HCT116 (cell line): ENCODE data around the gene PDF. TPM values are rescaled to one million over a fixed set of nuclear protein-coding genes. Genes with fewer than 3 reads are reported as not detected.

Experiments used
- ATAC-seq: fragments of 200-7000 bp; cut with Tn5 transposase; 2 replicates; pipeline ENCODE4 v1.9.1; 2020; ENCODE audit warnings: mild to moderate bottlenecking, moderate library complexity
- BruUV-seq: library from RNA; stranded (reverse); fragments of 400-500 nt; replicated peaks from 2 replicates; lab custom pipeline; 2021; lab: Mats Ljungman, UMichigan
- CTCF ChIA-PET: fragments of 300-600 bp; sonication (Branson Sonifier 250); formaldehyde crosslinking; loops from one replicate; lab custom pipeline; 2021; ENCODE audit warnings: antibody characterized with exemption; lab: Charles Lee
- POLR2A ChIA-PET: fragments of 300-600, 350-600 bp; sonication (Branson Sonifier 250); formaldehyde crosslinking; loops from one replicate; lab custom pipeline; 2021; ENCODE audit warnings: antibody characterized with exemption; lab: Charles Lee
- RAD21 ChIA-PET, 2 experiments: fragments of 300-600 bp; sonication (Branson Sonifier 250); formaldehyde crosslinking; loops; one replicate each; lab custom pipeline; 2023; ENCODE audit warnings: low total read pairs in 2 of 2; ENCODE audit not compliant: uncharacterized antibody in 2 of 2, unreplicated experiment in 2 of 2, low non-redundant PET in 1 of 2; lab: Charles Lee
- DNase-seq: peaks from one replicate; pipeline ENCODE4 v3.0.0-alpha.2; 2010; ENCODE audit warnings: low read depth, low spot score
- H2AFZ ChIP-seq: fragments of 200-600 bp; shearing (Covaris generic), sonication (generic); 2 replicates; pipeline ENCODE4 v1.6.1; 2017; ENCODE audit warnings: low read depth, mixed run types, mixed read lengths, antibody characterized with exemption, low read length; ENCODE audit not compliant: poor library complexity, severe bottlenecking
- H3K27ac ChIP-seq: 2 replicates; pipeline ENCODE4 v1.5.1; 2012; ENCODE audit warnings: low read depth, low read length
- H3K27me3 ChIP-seq: fragments of 200-600 bp; sonication (generic); 2 replicates; pipeline ENCODE4 v1.6.1; 2016; ENCODE audit warnings: mixed run types, low read length, mixed read lengths; ENCODE audit not compliant: insufficient read depth
- H3K36me3 ChIP-seq, 2 experiments: fragments of 200-500 bp in 1 of 2; fragments of 200-600 bp in 1 of 2; sonication (Bioruptor generic) in 1 of 2; sonication (generic) in 1 of 2; 2 replicates each; pipeline versions ENCODE4 v1.5.1 to v1.6.1; 2014 to 2016; ENCODE audit warnings: low read length in 2 of 2, inconsistent platforms in 1 of 2, mixed read lengths in 1 of 2, mixed run types in 1 of 2; ENCODE audit not compliant: insufficient read depth in 2 of 2, control insufficient read depth in 1 of 2
- H3K4me1 ChIP-seq, 2 experiments: fragments of 200-600 bp in 1 of 2; sonication (generic) in 1 of 2; 2 replicates each; pipeline versions ENCODE4 v1.5.1 to v1.6.1; 2012 to 2017; ENCODE audit warnings: low read length in 2 of 2, inconsistent platforms in 1 of 2, mild to moderate bottlenecking in 1 of 2, mixed read lengths in 1 of 2, mixed run types in 1 of 2, moderate library complexity in 1 of 2; ENCODE audit not compliant: insufficient read depth in 2 of 2, control insufficient read depth in 1 of 2
- H3K4me2 ChIP-seq: fragments of 200-600 bp; sonication (generic); 2 replicates; pipeline ENCODE4 v1.6.1; 2017; ENCODE audit warnings: mixed run types, low read length, mixed read lengths
- H3K4me3 ChIP-seq, 2 experiments: fragments of 200-600 bp in 1 of 2; sonication (generic) in 1 of 2; replicated peaks in 1 of 2; 2 replicates each; pipeline ENCODE4 v1.5.1; 2011 to 2016; ENCODE audit warnings: low read length in 2 of 2, control low read depth in 1 of 2, low read depth in 1 of 2, mild to moderate bottlenecking in 1 of 2, mixed read lengths in 1 of 2, mixed run types in 1 of 2
- H3K79me2 ChIP-seq: fragments of 200-600 bp; sonication (generic); 2 replicates; pipeline ENCODE4 v1.6.1; 2017; ENCODE audit warnings: mild to moderate bottlenecking, mixed run types, low read length, moderate library complexity, mixed read lengths; ENCODE audit not compliant: insufficient read depth
- H3K9ac ChIP-seq: fragments of 200-600 bp; sonication (generic); 2 replicates; pipeline ENCODE4 v1.6.1; 2016; ENCODE audit warnings: low read length, mixed read lengths
- H3K9me2 ChIP-seq: fragments of 200-600 bp; sonication (generic), shearing (Covaris generic); 2 replicates; pipeline ENCODE4 v1.6.1; 2017; ENCODE audit warnings: mixed run types, mild to moderate bottlenecking, moderate library complexity; ENCODE audit not compliant: insufficient read depth
- H3K9me3 ChIP-seq, 2 experiments: fragments of 200-500 bp in 1 of 2; fragments of 200-600 bp in 1 of 2; sonication (Bioruptor generic) in 1 of 2; sonication (generic) in 1 of 2; 2 replicates each; pipeline ENCODE4 v1.6.1; 2014 to 2017; ENCODE audit warnings: low read length in 2 of 2, mixed read lengths in 2 of 2, inconsistent platforms in 1 of 2, low read depth in 1 of 2, mild to moderate bottlenecking in 1 of 2, mixed run types in 1 of 2, moderate library complexity in 1 of 2; ENCODE audit not compliant: control insufficient read depth in 1 of 2, insufficient read depth in 1 of 2
- H4K20me1 ChIP-seq: fragments of 200-600 bp; sonication (generic), shearing (Covaris generic); 2 replicates; pipeline ENCODE4 v1.6.1; 2017; ENCODE audit warnings: mixed run types, mild to moderate bottlenecking, moderate library complexity; ENCODE audit not compliant: insufficient read depth
- ATF3 ChIP-seq: IDR thresholded peaks from 2 replicates; pipeline ENCODE4 v1.6.1; 2012
- CBX3 ChIP-seq: IDR thresholded peaks from 2 replicates; pipeline ENCODE4 v1.6.1; 2012; ENCODE audit warnings: low read depth
- CEBPB ChIP-seq: IDR thresholded peaks from 2 replicates; pipeline ENCODE4 v1.6.1; 2012; ENCODE audit warnings: low read depth
- EZH2 ChIP-seq: fragments of 200-600 bp; sonication (generic); IDR thresholded peaks from 2 replicates; pipeline ENCODE4 v1.6.1; 2017; ENCODE audit warnings: antibody characterized with exemption, mixed run types
- EZH2phosphoT487 ChIP-seq: fragments of 200-600 bp; IDR thresholded peaks from 2 replicates; pipeline ENCODE4 v1.6.1; 2018; ENCODE audit warnings: antibody characterized with exemption, borderline replicate concordance
- FOSL1 ChIP-seq: IDR thresholded peaks from 2 replicates; pipeline ENCODE4 v1.6.1; 2012; ENCODE audit warnings: low read depth
- MAX ChIP-seq: IDR thresholded peaks from 2 replicates; pipeline ENCODE4 v1.6.1; 2012
- POLR2A ChIP-seq: IDR thresholded peaks from 2 replicates; pipeline ENCODE4 v1.7.0; 2011; ENCODE audit warnings: borderline replicate concordance; ENCODE audit not compliant: insufficient read depth, insufficient read length; ENCODE audit errors: extremely low read depth
- POLR2AphosphoS5 ChIP-seq: IDR thresholded peaks from 2 replicates; pipeline ENCODE4 v1.6.1; 2011; ENCODE audit warnings: mild to moderate bottlenecking, low read depth, low read length, moderate library complexity
- RAD21 ChIP-seq: IDR thresholded peaks from 2 replicates; pipeline ENCODE4 v1.6.1; 2012; ENCODE audit warnings: low read depth, mild to moderate bottlenecking
- SIN3A ChIP-seq: IDR thresholded peaks from 2 replicates; pipeline ENCODE4 v1.6.1; 2012; ENCODE audit warnings: low read depth
- SP1 ChIP-seq: IDR thresholded peaks from 2 replicates; pipeline ENCODE4 v1.6.1; 2012; ENCODE audit warnings: low read depth
- SRF ChIP-seq: IDR thresholded peaks from 2 replicates; pipeline ENCODE4 v1.6.1; 2012; ENCODE audit warnings: low read depth
- TCF7L2 ChIP-seq: IDR thresholded peaks from 2 replicates; pipeline ENCODE4 v1.7.0; 2011; ENCODE audit warnings: borderline replicate concordance, inconsistent platforms; ENCODE audit not compliant: insufficient read depth, insufficient read length; ENCODE audit errors: extremely low read depth
- ZBTB33 ChIP-seq: IDR thresholded peaks from 2 replicates; pipeline ENCODE4 v1.6.1; 2011; ENCODE audit warnings: mild to moderate bottlenecking, low read length, moderate library complexity; ENCODE audit not compliant: insufficient replicate concordance; ENCODE audit errors: extremely low read depth
- intact Hi-C: fragments of 100-400 bp; cut with micrococcal nuclease; formaldehyde crosslinking; loops from 2 replicates; pipeline ENCODE4 v1.10.0; 2022
- total RNA-seq: library from RNA; stranded (reverse); gene quantifications from one replicate; pipeline ENCODE4 v1.2.1, GENCODE V29; 2021; ENCODE audit not compliant: unreplicated experiment

The PDF gene
- total RNA-seq, 1 experiment from 2014 or later = 33.9 TPM

GRCh38 chr16:69322343-69322742, 8.0 kb downstream of the PDF start:
- Histone ChIP-seq H3K9ac (no peak overlapping the region), H2AFZ (no peak overlapping the region), H3K4me3 (no peak overlapping the region), H3K79me2 (peaks cover 78% of the 10 kb centered on the region), H3K4me2 (no peak overlapping the region), H3K27me3 (no peaks in the 10 kb centered on the region), H3K27ac (no peak overlapping the region), H3K9me2 (no peaks in the 10 kb centered on the region), H3K9me3 (no peaks in the 10 kb centered on the region), H3K36me3 (peaks cover 54 to 69% of the 10 kb centered on the region in 2 experiments), H4K20me1 (peaks cover 12% of the 10 kb centered on the region; the same call in 1 of the 2 replicates), H3K4me1 (0 out of 4 replicates have a peak, but pooled peaks cover 0 to under 1% of the 10 kb centered on the region in 2 experiments)
- CTCF ChIA-PET = no interaction called here
- ATAC-seq = no peak
- no peak for DNase-seq
- no TSS peak for BruUV-seq
- intact Hi-C loops = no loop called here
- no peak for TF ChIP-seq ZBTB33
- no peak for TF ChIP-seq POLR2A
- TF ChIP-seq EZH2phosphoT487 = no peak
- TF ChIP-seq SP1 = no peak
- TF ChIP-seq POLR2AphosphoS5 = no peak
- TF ChIP-seq SRF = no peak
- TF ChIP-seq RAD21 = no peak
- no peak for TF ChIP-seq FOSL1
- TF ChIP-seq CEBPB = no peak
- TF ChIP-seq MAX = no peak
- RAD21 ChIA-PET = no interaction called here
- POLR2A ChIA-PET = no interaction called here

GRCh38 chr16:69321080-69321479, 9.3 kb downstream of the PDF start:
- Histone ChIP-seq H3K9me2 (no peaks in the 10 kb centered on the region), H4K20me1 (peaks cover 2% of the 10 kb centered on the region; the same call in 1 of the 2 replicates), H3K79me2 (peaks cover 71% of the 10 kb centered on the region), H3K4me2 (no peak overlapping the region), H3K9ac (no peak overlapping the region), H3K9me3 (no peaks in the 10 kb centered on the region), H3K27me3 (no peaks in the 10 kb centered on the region), H3K27ac (no peak overlapping the region), H2AFZ (no peak overlapping the region), H3K4me3 (no peak overlapping the region), H3K36me3 (peaks cover 51 to 69% of the 10 kb centered on the region in 2 experiments), H3K4me1 (no peaks in the 10 kb centered on the region)
- POLR2A ChIA-PET = no interaction called here
- DNase-seq (no peak), ATAC-seq (no peak)
- BruUV-seq = no TSS peak
- RAD21 ChIA-PET = no interaction called here
- intact Hi-C loops = no loop called here
- CTCF ChIA-PET = no interaction called here
- TF ChIP-seq TCF7L2 = no peak
- TF ChIP-seq EZH2 = no peak
- TF ChIP-seq SIN3A = no peak
- no peak for TF ChIP-seq CBX3
- TF ChIP-seq FOSL1 = no peak
- TF ChIP-seq ATF3 = no peak
- TF ChIP-seq ZBTB33 = no peak
